CD4-positive, alpha-beta T cell treated with Interleukin-6 for 4 hours (primary cell): ENCODE data around the gene ANKRD18B.
"Not testable (repeated sequence)": the region's sequence is repeated elsewhere in the genome, so short reads cannot be mapped to it uniquely, and the experiment has no call there.

ENCODE experiments used
- DNase-seq: peaks from one replicate; pipeline ENCODE4 v3.0.0-alpha.2; 2020; ENCODE audit warnings: mixed read lengths

ANKRD18B gene

GRCh38 chr9:33535541-33535940 is 11.5 kb downstream of the ANKRD18B start:
- no peak for DNase-seq

DNA sequence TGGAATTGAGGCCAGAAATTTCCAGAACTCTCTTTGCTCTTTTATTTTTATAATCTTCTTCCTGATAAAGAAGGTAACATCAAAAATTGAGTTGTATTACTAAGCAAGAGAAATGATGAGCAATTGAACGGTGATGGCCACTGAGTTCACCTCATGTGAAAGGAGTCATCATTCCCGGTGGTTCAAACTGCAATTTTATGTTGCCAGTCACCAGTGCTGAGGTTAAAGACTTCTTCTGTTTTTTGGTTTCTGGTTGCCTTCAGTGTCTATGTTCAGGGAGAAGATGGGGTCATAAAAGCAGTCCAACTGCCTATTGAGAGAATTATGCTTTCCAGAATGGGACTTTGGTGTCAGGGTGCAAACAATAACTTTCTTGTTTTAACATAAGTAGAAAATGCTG is 19.4 kb downstream of the ANKRD18B start:
- DNase-seq = not testable (repeated sequence)

DNA sequence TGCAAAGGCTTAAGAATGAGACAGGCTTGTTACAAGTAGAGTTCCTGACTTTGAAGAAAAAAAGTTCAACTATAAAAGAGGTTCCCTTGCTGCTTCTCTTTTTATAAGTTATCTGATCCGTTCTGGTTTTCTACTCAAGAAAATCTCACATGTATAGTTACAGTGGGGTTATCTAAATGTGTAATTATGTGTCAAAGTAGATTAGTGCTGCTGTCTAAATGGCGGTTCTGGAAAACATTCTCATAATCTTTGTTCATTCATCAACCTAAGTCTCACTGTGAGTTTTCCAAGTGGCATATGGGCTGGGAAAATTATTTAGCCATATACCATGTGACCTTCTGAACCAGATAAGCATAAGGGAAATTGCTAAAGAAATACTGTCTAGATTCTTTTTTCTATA is 21.7 kb downstream of the ANKRD18B start:
- not testable (repeated sequence) for DNase-seq

DNA sequence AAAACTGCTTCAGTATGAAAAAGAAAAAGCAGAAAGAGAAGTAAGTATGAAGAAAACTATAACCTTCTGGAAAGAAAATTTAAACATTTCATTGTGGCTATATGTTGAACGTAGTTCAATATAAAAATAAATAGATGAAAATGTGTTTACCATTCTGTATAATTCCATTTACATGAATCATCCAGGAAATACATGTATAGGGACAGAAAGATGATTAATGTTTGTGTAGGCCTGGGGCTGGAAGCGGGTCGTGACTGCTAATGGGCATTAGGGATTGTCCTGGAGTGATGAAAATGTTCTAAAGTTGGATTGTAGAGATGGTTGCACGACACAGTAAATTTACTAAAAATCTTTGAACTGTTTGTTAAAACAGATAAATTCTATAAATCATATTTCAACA is 24.8 kb downstream of the ANKRD18B start:
- DNase-seq = not testable (repeated sequence)

DNA sequence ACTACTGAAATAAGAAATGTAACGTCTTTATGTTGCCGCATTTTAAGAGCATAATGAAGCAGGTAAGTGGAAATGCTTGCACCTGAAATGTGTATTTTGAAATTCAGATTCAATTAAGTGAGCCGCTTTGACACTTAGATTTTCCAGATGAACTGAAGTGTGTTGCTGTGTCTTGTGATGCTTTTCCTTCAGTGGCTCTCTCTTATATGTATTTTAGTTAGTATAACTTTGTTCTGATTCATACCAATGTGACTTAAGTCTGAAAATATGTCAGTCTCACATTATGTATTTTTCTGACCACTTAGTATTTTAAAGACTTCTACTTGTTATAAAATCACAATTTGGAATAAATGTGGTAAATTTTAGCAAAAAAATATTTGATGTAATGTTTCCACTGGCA is 25.4 kb downstream of the ANKRD18B start:
- DNase-seq = not testable (repeated sequence)

DNA sequence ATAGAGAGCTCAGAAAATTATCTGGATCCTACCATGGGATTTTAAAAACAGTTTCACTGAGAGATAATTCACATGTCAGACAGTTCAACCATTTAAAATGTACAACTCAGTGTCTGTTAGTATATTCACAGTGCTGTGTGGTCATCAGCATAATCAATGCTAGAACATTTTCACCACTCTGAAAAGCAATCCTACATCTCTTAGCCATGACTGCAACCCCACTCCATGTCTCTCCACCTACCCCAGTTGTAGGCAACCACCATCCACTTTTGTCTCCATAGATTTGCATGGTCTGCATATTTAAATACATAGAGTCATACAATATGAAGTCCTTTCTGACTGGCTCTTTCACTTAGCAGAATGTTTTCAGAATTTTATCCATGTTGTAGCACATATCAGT is 27.1 kb downstream of the ANKRD18B start:
- not testable (repeated sequence) for DNase-seq

- DNase-seq = not testable (repeated sequence)
Observed at GRCh38 chr9:33552315-33552725, 28.3 kb downstream of the ANKRD18B start.

DNA sequence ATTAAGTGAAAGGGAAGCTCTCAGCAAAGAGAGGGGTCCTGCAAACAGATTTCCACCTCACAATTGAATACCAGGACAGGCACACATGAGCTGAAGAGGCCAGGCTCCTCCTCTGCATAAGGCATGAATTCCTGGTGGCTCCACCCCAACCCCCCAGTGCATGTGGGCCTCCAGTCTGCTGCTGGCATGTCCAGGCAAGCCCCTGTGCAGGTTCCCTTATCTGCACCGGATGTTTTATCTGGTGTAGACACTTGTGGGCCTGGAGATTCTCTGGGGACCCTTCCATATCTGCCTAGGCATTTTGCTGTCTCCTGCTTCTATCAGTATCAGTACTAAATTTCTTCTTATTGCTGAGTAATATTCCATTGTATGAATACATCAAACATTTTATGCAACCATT is 36.2 kb downstream of the ANKRD18B start:
- not testable (repeated sequence) for DNase-seq

- DNase-seq = not testable (repeated sequence)
Observed at GRCh38 chr9:33562196-33562595, 38.1 kb downstream of the ANKRD18B start.

DNA sequence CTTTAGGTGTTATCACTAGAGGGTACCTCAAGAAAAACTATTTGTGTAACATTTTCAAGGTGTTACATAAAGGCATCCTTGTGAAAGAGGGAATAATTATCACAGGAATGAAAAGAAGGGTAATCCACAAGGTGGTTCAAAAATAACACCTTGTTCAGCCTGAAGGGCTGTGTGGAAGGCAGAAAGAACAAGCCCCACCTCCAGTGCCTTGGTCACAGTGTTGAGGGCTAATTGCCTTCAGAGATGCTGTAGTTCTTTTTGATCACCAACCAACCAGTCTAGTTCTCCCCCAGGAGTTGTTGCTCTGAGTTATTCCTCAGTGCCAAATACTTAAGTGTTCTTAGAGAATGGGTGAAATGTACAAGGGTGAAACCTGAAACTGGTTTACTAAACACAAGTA is 43.7 kb downstream of the ANKRD18B start:
- DNase-seq = not testable (repeated sequence)

- not testable (repeated sequence) for DNase-seq
Observed at GRCh38 chr9:33577786-33578185, 53.7 kb downstream of the ANKRD18B start.

- not testable (repeated sequence) for DNase-seq
Observed at GRCh38 chr9:33579996-33580395, 55.9 kb downstream of the ANKRD18B start.

DNA sequence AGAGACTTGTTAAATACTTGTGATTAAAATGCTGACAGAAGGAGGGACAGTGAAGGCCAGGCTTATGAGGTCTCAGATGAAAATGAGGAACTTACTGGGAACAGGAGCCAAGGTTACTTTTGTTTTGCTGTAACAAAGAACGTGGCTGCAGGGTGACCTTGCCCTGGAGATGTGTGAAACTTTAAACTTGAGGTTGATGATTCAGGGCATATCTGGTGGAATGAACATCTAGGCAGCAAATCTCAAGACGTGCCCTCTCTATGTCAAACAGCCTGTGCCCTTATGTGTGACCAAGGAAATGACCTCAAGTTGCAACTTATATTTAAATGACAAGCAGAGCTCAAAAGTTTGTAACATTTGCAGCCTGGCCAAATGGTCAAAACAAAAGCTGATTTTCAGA is 58.6 kb downstream of the ANKRD18B start:
- DNase-seq = not testable (repeated sequence)

- DNase-seq = not testable (repeated sequence)
Observed at GRCh38 chr9:33586128-33586527, 62.1 kb downstream of the ANKRD18B start.

- not testable (repeated sequence) for DNase-seq
Observed at GRCh38 chr9:33587799-33588198, 63.7 kb downstream of the ANKRD18B start.

DNA sequence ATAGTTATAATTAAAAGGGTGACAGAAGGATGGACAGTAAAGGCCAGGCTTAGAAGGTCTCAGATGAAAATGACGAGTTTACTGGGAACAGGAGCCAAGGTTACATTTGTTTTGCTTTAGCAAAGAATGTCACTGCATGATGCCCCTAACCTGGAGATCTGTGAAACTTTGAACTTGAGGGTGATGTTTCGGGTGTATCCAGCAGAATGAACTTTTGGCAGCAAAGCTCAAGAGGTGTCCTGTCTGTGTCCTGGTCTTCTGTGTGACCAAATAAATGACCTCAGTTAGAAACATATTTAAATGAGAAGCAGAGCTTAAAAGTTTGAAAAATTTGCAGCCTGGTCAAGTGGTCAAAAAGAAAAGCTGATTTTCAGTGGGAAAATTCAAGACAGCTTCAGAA is 64.8 kb downstream of the ANKRD18B start:
- DNase-seq = not testable (repeated sequence)

GRCh38 chr9:33590857-33591256 is 66.8 kb downstream of the ANKRD18B start:
- not testable (repeated sequence) for DNase-seq

GRCh38 chr9:33596974-33597373 is 72.9 kb downstream of the ANKRD18B start:
- DNase-seq = not testable (repeated sequence)

GRCh38 chr9:33597386-33597785 is 73.3 kb downstream of the ANKRD18B start:
- DNase-seq = not testable (repeated sequence)

- DNase-seq = not testable (repeated sequence)
Observed at GRCh38 chr9:33598796-33599379, 74.8 kb downstream of the ANKRD18B start.

GRCh38 chr9:33600911-33601310 is 76.9 kb downstream of the ANKRD18B start:
- DNase-seq = not testable (repeated sequence)

DNA sequence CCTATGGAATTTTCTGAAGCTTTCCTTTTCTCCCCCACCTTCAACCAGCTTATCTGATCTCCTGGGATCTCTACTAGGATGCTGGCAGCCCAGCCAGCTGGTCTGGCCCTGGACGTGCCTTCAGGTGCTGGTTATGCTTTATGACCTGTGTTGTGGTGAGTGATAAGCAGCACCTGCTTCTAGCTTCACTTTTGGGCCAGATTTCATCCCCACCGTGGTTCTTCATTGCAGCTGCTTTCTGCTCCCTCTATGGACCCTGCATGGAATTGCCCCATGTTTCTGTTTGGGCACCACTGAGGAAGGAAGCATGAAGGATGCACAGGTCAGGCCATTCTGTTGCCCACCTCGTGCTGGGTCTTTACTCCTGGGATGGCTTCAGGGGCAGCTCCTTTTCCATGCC is 80.2 kb downstream of the ANKRD18B start:
- not testable (repeated sequence) for DNase-seq

- not testable (repeated sequence) for DNase-seq
Observed at GRCh38 chr9:33604936-33605335, 80.9 kb downstream of the ANKRD18B start.

- no peak for DNase-seq
Observed at GRCh38 chr9:33611358-33611757, 87.3 kb downstream of the ANKRD18B start.

GRCh38 chr9:33612410-33612809 is 88.4 kb downstream of the ANKRD18B start:
- not testable (repeated sequence) for DNase-seq
